Measurements from ENCODE around the gene IL12RB2. TPM values are rescaled to one million over a fixed set of nuclear protein-coding genes. Genes with fewer than 3 reads are reported as not detected.

The IL12RB2 gene
- total and polyA plus RNA-seq, 10 of the 15 experiments (the other 5 are each of a cell fraction or from before 2014, with no cell fraction given), result 0.15 to 1.1 (median 0.54) TPM; not detected in 1

GRCh38 chr1:67264152-67264551, 43.5 kb upstream of the IL12RB2 start:
- FAIRE-seq (no peak), ATAC-seq (no peak), DNase-seq (ENCODE audit: low read depth, low spot score) (no peak)
- ChIA-PET SMC1A (ENCODE audit: uncharacterized antibody, unreplicated experiment) (no interaction called here), RAD21 (ENCODE audit: unreplicated experiment) (no interaction called here), POLR2A (no interaction called here), CTCF (no interaction called here)
- Histone ChIP-seq H4K20me1 (ENCODE audit: control insufficient read depth, insufficient read depth) (no peaks in the 10 kb centered on the region), H3K27ac (ENCODE audit: control insufficient read depth, insufficient read depth) (no peak overlapping the region), H3K79me2 (ENCODE audit: control insufficient read depth, insufficient read depth, low read length) (no peaks in the 10 kb centered on the region), H3K4me2 (ENCODE audit: control insufficient read depth, insufficient read depth) (no peak overlapping the region), H3K36me3 (ENCODE audit: control insufficient read depth in 2 of 2, insufficient read depth in 2 of 2, low read length in 1 of 2) (no peaks in the 10 kb centered on the region), H3K27me3 (replicated peaks in 1 of 2; ENCODE audit: control insufficient read depth in 2 of 2, insufficient read depth in 2 of 2, low read length in 1 of 2) (no peaks in the 10 kb centered on the region), H3K4me3 (no peak overlapping the region), H3K9ac (ENCODE audit: control insufficient read depth, insufficient read depth, low read length) (no peak overlapping the region), H2AFZ (ENCODE audit: control insufficient read depth, low read depth, low read length) (no peak overlapping the region), H3K9me3 (replicated peaks; ENCODE audit: control insufficient read depth, insufficient read depth, low read length) (no peaks in the 10 kb centered on the region), H3K4me1 (ENCODE audit: control insufficient read depth, insufficient read depth, low read length) (no peaks in the 10 kb centered on the region)
- intact Hi-C loops (cut with micrococcal nuclease; ENCODE audit: unreplicated experiment), result no loop called here
- in situ Hi-C loops (cut with MboI), result no loop called here
- no TSS peak for BruUV-seq (replicated peaks)
- TF ChIP-seq SUZ12 (IDR thresholded peaks at IDR 0.05; ENCODE audit: unreplicated experiment), result no peak
- TF ChIP-seq TCF7 (IDR thresholded peaks at IDR 0.05; ENCODE audit: borderline replicate concordance), result no peak
- no peak for TF ChIP-seq IKZF2 (IDR thresholded peaks at IDR 0.05)
- no peak for TF ChIP-seq TCF12 (IDR thresholded peaks at IDR 0.05; ENCODE audit: low read depth, low read length)
- TF ChIP-seq EP300 (IDR thresholded peaks at IDR 0.05; ENCODE audit: borderline replicate concordance in 1 of 2, control insufficient read depth in 1 of 2, low read depth in 2 of 2, low read length in 2 of 2), result no peak
- no peak for TF ChIP-seq HDGF (IDR thresholded peaks at IDR 0.05)
- TF ChIP-seq STAT3 (IDR thresholded peaks at IDR 0.05; ENCODE audit: low read depth, low read length), result no peak
- no peak for TF ChIP-seq RELA (IDR thresholded peaks at IDR 0.05; ENCODE audit: borderline replicate concordance, partially characterized antibody)
- no peak for TF ChIP-seq ATF3 (IDR thresholded peaks at IDR 0.05; ENCODE audit: borderline replicate concordance, extremely low read depth, low read depth, low read length)
- no peak for TF ChIP-seq SMAD5 (IDR thresholded peaks at IDR 0.05; ENCODE audit: low read depth)
- TF ChIP-seq EED (IDR thresholded peaks at IDR 0.05; ENCODE audit: low read depth), result no peak
- TF ChIP-seq CHD1 (IDR thresholded peaks at IDR 0.05; ENCODE audit: low read depth, low read length), result no peak
- TF ChIP-seq CREM (IDR thresholded peaks at IDR 0.05; ENCODE audit: low read depth), result no peak
- no peak for TF ChIP-seq MTA3 (IDR thresholded peaks at IDR 0.05; ENCODE audit: borderline replicate concordance, low read length)
- TF ChIP-seq MYC (IDR thresholded peaks at IDR 0.05; ENCODE audit: insufficient read depth, insufficient read length, insufficient replicate concordance, low read length, severe bottlenecking), result no peak
- no peak for TF ChIP-seq PAX5 (IDR thresholded peaks at IDR 0.05; ENCODE audit: borderline replicate concordance, low read depth, low read length)
- no peak for TF ChIP-seq PML (IDR thresholded peaks at IDR 0.05; ENCODE audit: low read length)
- TF ChIP-seq RAD21 (IDR thresholded peaks at IDR 0.05; ENCODE audit: insufficient read depth, low read depth, low read length), result no peak
